GM19468 (cell line): ENCODE results near the gene SULT1C3.
"Not testable (repeated sequence)": the region's sequence is repeated elsewhere in the genome, so short reads cannot be mapped to it uniquely, and the experiment has no call there.

Experiments used
- ATAC-seq: cut with Tn5 transposase; IDR thresholded peaks from one replicate; pipeline ENCODE4 v1.9.1; 2021; ENCODE audit warnings: mild to moderate bottlenecking, moderate library complexity, moderate number of reproducible peaks; ENCODE audit not compliant: unreplicated experiment; ENCODE audit errors: extremely low read depth

The SULT1C3 gene

GRCh38 chr2:108243566-108243965, 3.8 kb downstream of the SULT1C3 start:
- no peak for ATAC-seq

- ATAC-seq = no peak
Observed at GRCh38 chr2:108244667-108245414, 5.1 kb downstream of the SULT1C3 start.

GRCh38 chr2:108253106-108253505, 13.3 kb downstream of the SULT1C3 start:
- no peak for ATAC-seq

- no peak for ATAC-seq
Observed at GRCh38 chr2:108257757-108258331, 18.1 kb downstream of the SULT1C3 start.

- ATAC-seq = no peak
Observed at GRCh38 chr2:108260773-108261172, 21.0 kb downstream of the SULT1C3 start.

GRCh38 chr2:108262036-108262435, 22.3 kb downstream of the SULT1C3 start:
- no peak for ATAC-seq

GRCh38 chr2:108263401-108263800, 23.6 kb downstream of the SULT1C3 start:
- no peak for ATAC-seq

GRCh38 chr2:108266218-108266617, 26.4 kb downstream of the SULT1C3 start:
- no peak for ATAC-seq

GRCh38 chr2:108267101-108267500, 27.3 kb downstream of the SULT1C3 start:
- no peak for ATAC-seq

GRCh38 chr2:108268001-108268400, 28.2 kb downstream of the SULT1C3 start:
- ATAC-seq = no peak

- ATAC-seq = no peak
Observed at GRCh38 chr2:108270346-108270745, 30.6 kb downstream of the SULT1C3 start.

GRCh38 chr2:108270768-108271506, 31.2 kb downstream of the SULT1C3 start:
- ATAC-seq = no peak

- ATAC-seq = no peak
Observed at GRCh38 chr2:108271691-108272253, 32.0 kb downstream of the SULT1C3 start.

- no peak for ATAC-seq
Observed at GRCh38 chr2:108278631-108279030, 38.9 kb downstream of the SULT1C3 start.

- no peak for ATAC-seq
Observed at GRCh38 chr2:108279468-108279867, 39.7 kb downstream of the SULT1C3 start.

GRCh38 chr2:108280466-108280865, 40.7 kb downstream of the SULT1C3 start:
- no peak for ATAC-seq

GRCh38 chr2:108284566-108284965, 44.8 kb downstream of the SULT1C3 start:
- not testable (repeated sequence) for ATAC-seq

- ATAC-seq = no peak
Observed at GRCh38 chr2:108285616-108286015, 45.8 kb downstream of the SULT1C3 start.

GRCh38 chr2:108287169-108287568, 47.4 kb downstream of the SULT1C3 start:
- no peak for ATAC-seq

GRCh38 chr2:108288534-108289106, 48.9 kb downstream of the SULT1C3 start, which contains the start of gene SULT1C2:
SULT1C2 (plus strand) TSS chr2:108288895; CDS start chr2:108293668, 4,773 bp downstream.
- ATAC-seq = no peak
